OCI-LY1 (cell line): ENCODE measurements around the gene PLA2G1B.

Experiments used
- H2AFZ ChIP-seq: fragments of 200-600 bp; sonication (generic), shearing (Covaris generic); 2 replicates; pipeline ENCODE4 v1.6.0; 2014; ENCODE audit warnings: antibody characterized with exemption, mild to moderate bottlenecking, low read length
- H3F3A ChIP-seq: fragments of 200-600 bp; sonication (generic), shearing (Covaris generic); 2 replicates; pipeline ENCODE4 v1.6.0; 2014; ENCODE audit warnings: mild to moderate bottlenecking, antibody characterized with exemption, low read length, moderate library complexity; ENCODE audit not compliant: insufficient read depth
- H3K27ac ChIP-seq: fragments of 200-600 bp; sonication (generic); 2 replicates; pipeline ENCODE4 v1.5.1; 2014; ENCODE audit warnings: low read length, mixed run types, mild to moderate bottlenecking, low read depth; ENCODE audit not compliant: poor library complexity, severe bottlenecking
- H3K27me3 ChIP-seq: fragments of 200-600 bp; sonication (generic); 2 replicates; pipeline ENCODE4 v1.6.0; 2014; ENCODE audit warnings: antibody characterized with exemption, mild to moderate bottlenecking, low read length, moderate library complexity; ENCODE audit not compliant: insufficient read depth
- H3K36me3 ChIP-seq: fragments of 200-600 bp; sonication (generic); 2 replicates; pipeline ENCODE4 v1.6.1; 2014; ENCODE audit warnings: mild to moderate bottlenecking, antibody characterized with exemption, low read length, moderate library complexity, mixed read lengths; ENCODE audit not compliant: insufficient read depth
- H3K4me1 ChIP-seq: fragments of 200-600 bp; sonication (generic); 2 replicates; pipeline ENCODE4 v1.5.1; 2014; ENCODE audit warnings: mild to moderate bottlenecking, low read length, moderate library complexity; ENCODE audit not compliant: insufficient read depth, severe bottlenecking
- H3K4me2 ChIP-seq: fragments of 200-600 bp; sonication (generic), shearing (Covaris generic); 2 replicates; pipeline ENCODE4 v1.6.1; 2014; ENCODE audit warnings: low read length
- H3K4me3 ChIP-seq: fragments of 200-600 bp; sonication (generic); 2 replicates; pipeline ENCODE4 v1.5.1; 2014; ENCODE audit warnings: low read length, low read depth, mild to moderate bottlenecking, mixed read lengths; ENCODE audit not compliant: poor library complexity, severe bottlenecking
- H3K79me2 ChIP-seq: fragments of 200-600 bp; shearing (Covaris generic); 2 replicates; pipeline ENCODE4 v1.6.1; 2016; ENCODE audit warnings: mixed run types, low read length, mixed read lengths; ENCODE audit not compliant: insufficient read depth
- H3K9ac ChIP-seq: fragments of 200-600 bp; sonication (generic), shearing (Covaris generic); 2 replicates; pipeline ENCODE4 v1.6.1; 2014; ENCODE audit warnings: mild to moderate bottlenecking, low read length, mixed read lengths
- H3K9me2 ChIP-seq: fragments of 200-600 bp; sonication (generic), shearing (Covaris generic); 2 replicates; pipeline ENCODE4 v1.6.1; 2014; ENCODE audit warnings: low read depth, mild to moderate bottlenecking, low read length, mixed read lengths
- H3K9me3 ChIP-seq: fragments of 200-600 bp; shearing (Covaris generic); 2 replicates; pipeline ENCODE4 v1.6.1; 2014; ENCODE audit warnings: low read length, mixed read lengths
- H4K20me1 ChIP-seq: fragments of 200-600 bp; sonication (generic), shearing (Covaris generic); 2 replicates; pipeline ENCODE4 v1.6.0; 2016; ENCODE audit warnings: mild to moderate bottlenecking, low read length; ENCODE audit not compliant: insufficient read depth
- CTCF ChIP-seq: fragments of 200-600 bp; sonication (generic), shearing (Covaris generic); IDR thresholded peaks from 2 replicates; pipeline ENCODE4 v1.5.1; 2017; ENCODE audit warnings: mild to moderate bottlenecking, antibody characterized with exemption, low read length, moderate library complexity, mixed read lengths
- EZH2 ChIP-seq: fragments of 200-600 bp; sonication (generic), shearing (Covaris generic); IDR thresholded peaks from 2 replicates; pipeline ENCODE4 v1.8.0; 2017; ENCODE audit warnings: borderline replicate concordance, mixed run types, mild to moderate bottlenecking, antibody characterized with exemption, low read length, moderate library complexity, mixed read lengths

PLA2G1B gene

GRCh38 chr12:120373683-120374082 is 46.1 kb upstream of the PLA2G1B start:
- Histone ChIP-seq H3K4me1 (no peaks in the 10 kb centered on the region), H3F3A (no peaks in the 10 kb centered on the region), H3K9me2 (no peaks in the 10 kb centered on the region), H3K79me2 (no peaks in the 10 kb centered on the region), H3K4me3 (no peak overlapping the region), H3K9me3 (no peaks in the 10 kb centered on the region), H2AFZ (no peak overlapping the region), H3K27me3 (peaks cover 5% of the 10 kb centered on the region), H3K9ac (no peak overlapping the region), H3K4me2 (no peak overlapping the region), H3K27ac (no peak overlapping the region), H4K20me1 (no peaks in the 10 kb centered on the region), H3K36me3 (no peaks in the 10 kb centered on the region)
- TF ChIP-seq CTCF = no peak

DNA sequence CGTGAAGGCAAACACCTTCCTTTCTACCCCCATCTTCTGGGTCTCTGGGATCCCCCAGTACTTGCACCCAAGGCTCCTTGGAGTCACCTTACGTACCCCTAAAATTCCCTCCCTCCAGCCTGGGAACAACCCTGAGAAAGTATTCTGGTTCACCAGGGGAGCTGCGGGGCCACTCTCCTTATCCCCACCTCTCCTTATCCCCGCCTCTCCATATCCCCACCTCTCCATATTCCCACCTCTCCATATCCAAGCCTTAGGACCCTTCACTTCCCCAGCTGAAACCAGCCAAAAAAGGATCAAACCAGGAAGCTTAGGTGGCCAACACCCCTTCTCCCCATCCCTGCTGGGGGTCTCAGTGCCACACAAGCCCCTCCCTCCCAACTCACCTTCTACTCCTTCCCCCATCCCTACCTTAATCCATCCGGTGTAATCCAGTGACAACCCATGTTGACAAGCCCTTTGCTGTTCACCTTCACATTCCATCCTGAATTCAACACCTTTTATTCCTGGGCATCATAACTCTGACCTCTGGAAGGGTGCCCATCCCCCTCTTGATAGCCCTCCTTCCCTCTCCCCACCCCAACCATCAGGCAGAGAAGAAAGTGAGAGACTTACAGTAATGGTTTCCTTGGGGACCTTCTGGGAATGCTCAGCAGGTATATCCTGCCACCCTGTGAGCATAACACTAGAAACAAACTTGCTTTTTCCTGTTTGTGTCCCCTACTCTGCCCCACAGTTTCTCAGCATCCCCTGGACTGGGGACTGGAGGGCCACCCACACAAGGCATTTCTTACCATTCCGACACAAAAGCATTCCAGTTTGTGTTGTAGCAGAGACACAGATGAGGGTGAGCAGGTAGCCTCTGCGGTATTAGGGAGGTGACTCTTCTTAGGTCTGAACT is 43.0 kb upstream of the PLA2G1B start:
- no peak for TF ChIP-seq CTCF
- no peak for TF ChIP-seq EZH2
- H3K9ac ChIP-seq = no peak overlapping the region
- H3K4me2 ChIP-seq = no peak overlapping the region
- no peak overlapping the region for H3K4me3 ChIP-seq
- peaks cover 5% of the 10 kb centered on the region; the same call in 1 of the 2 replicates for H3K27me3 ChIP-seq
- no peaks in the 10 kb centered on the region for H4K20me1 ChIP-seq
- no peaks in the 10 kb centered on the region for H3K9me3 ChIP-seq
- no peaks in the 10 kb centered on the region for H3K9me2 ChIP-seq
- H3K4me1 ChIP-seq = no peaks in the 10 kb centered on the region
- H3K27ac ChIP-seq = no peak overlapping the region
- H3K79me2 ChIP-seq = no peaks in the 10 kb centered on the region
- no peaks in the 10 kb centered on the region for H3K36me3 ChIP-seq
- H2AFZ ChIP-seq = no peak overlapping the region
- H3F3A ChIP-seq = no peaks in the 10 kb centered on the region

GRCh38 chr12:120369603-120370342 is 42.2 kb upstream of the PLA2G1B start:
- Histone ChIP-seq H3K4me3 (no peak overlapping the region), H3K9me2 (no peaks in the 10 kb centered on the region), H3K9me3 (no peaks in the 10 kb centered on the region), H3K4me1 (no peaks in the 10 kb centered on the region), H3K36me3 (no peaks in the 10 kb centered on the region), H4K20me1 (no peaks in the 10 kb centered on the region), H2AFZ (no peak overlapping the region), H3K4me2 (no peak overlapping the region), H3F3A (no peaks in the 10 kb centered on the region), H3K27me3 (peaks cover 5% of the 10 kb centered on the region; the same call in 1 of the 2 replicates), H3K79me2 (no peaks in the 10 kb centered on the region), H3K27ac (no peak overlapping the region), H3K9ac (no peak overlapping the region)
- TF ChIP-seq CTCF (no peak), EZH2 (no peak)
